Heart right ventricle (tissue), 16 donors: ENCODE measurements around the gene ACVR1C. TPM values are rescaled to one million over a fixed set of nuclear protein-coding genes. Genes with fewer than 3 reads are reported as not detected.

Source experiments
- ATAC-seq, 8 donors: fragments of 200-7000 bp; cut with Tn5 transposase; one replicate each; pipeline ENCODE4 v1.9.1; 2020; ENCODE audit warnings: mild to moderate bottlenecking in 8 of 8, moderate library complexity in 8 of 8, moderate number of reproducible peaks in 1 of 8
- DNase-seq, 2 donors: peaks; one replicate each; pipeline ENCODE4 v3.0.0-alpha.2; 2020
- H3K27ac ChIP-seq, 10 donors: fragments of 200-600 bp; sonication (generic) in 2 of 10; one replicate each; pipeline versions ENCODE4 v1.5.0 to v1.8.0; 2020 to 2022; ENCODE audit warnings: mild to moderate bottlenecking in 3 of 10
- H3K27me3 ChIP-seq, 7 donors: fragments of 200-600 bp; one replicate each; pipeline ENCODE4 v1.8.0; 2021 to 2022; ENCODE audit warnings: mild to moderate bottlenecking in 2 of 7
- H3K36me3 ChIP-seq, 9 donors: fragments of 200-600 bp; sonication (generic) in 1 of 9; one replicate each; pipeline versions ENCODE4 v1.5.0 to v1.8.0; 2020 to 2022; ENCODE audit warnings: mild to moderate bottlenecking in 2 of 9
- H3K4me1 ChIP-seq, 9 donors: fragments of 200-600 bp; sonication (generic) in 1 of 9; one replicate each; pipeline versions ENCODE4 v1.5.0 to v1.8.0; 2020 to 2022; ENCODE audit warnings: mild to moderate bottlenecking in 4 of 9
- H3K4me3 ChIP-seq, 10 donors: fragments of 200-600 bp; sonication (generic) in 2 of 10; one replicate each; pipeline versions ENCODE4 v1.5.0 to v1.8.0; 2020 to 2022; ENCODE audit warnings: mild to moderate bottlenecking in 7 of 10, moderate library complexity in 2 of 10
- H3K9me3 ChIP-seq, 11 donors: fragments of 200-600 bp in 10 of 11; sonication (generic) in 2 of 11; one replicate each; pipeline versions ENCODE4 v1.5.0 to v1.8.0; 2013 to 2022; ENCODE audit warnings: mild to moderate bottlenecking in 2 of 11, control low read depth in 1 of 11, moderate library complexity in 1 of 11
- CTCF ChIP-seq, 9 donors: fragments of 200-600 bp; sonication (generic) in 2 of 9; IDR thresholded peaks; one replicate each; pipeline versions ENCODE4 v1.5.0 to v1.8.0; 2021 to 2022; ENCODE audit warnings: antibody characterized with exemption in 9 of 9, mild to moderate bottlenecking in 5 of 9, moderate library complexity in 1 of 9
- WGBS, 2 donors: extraction: QIAGEN DNeasy Blood & Tissue Kit; methylation state at CpG; one replicate each; pipeline ENCODE4 v1.1.7; 2013; ENCODE audit warnings: inconsistent platforms in 1 of 2; 5-methylcytosine and 5-hydroxymethylcytosine counted together
- intact Hi-C, 10 donors: fragments of 100-400 bp; cut with DNase I; formaldehyde crosslinking; loops; one replicate each; pipeline versions ENCODE4 v1.11.1 to v1.14.2; 2022
- long read RNA-seq, 3 donors: library from polyadenylated mRNA; unstranded; transcript quantifications; one replicate each; pipeline ENCODE4 v2.0.0, GENCODE V29; 2020 to 2021
- polyA plus RNA-seq, 2 donors: library from polyadenylated mRNA; stranded (reverse); fragments of 200-250 nt; gene quantifications; one replicate each; pipeline ENCODE4 v1.2.3, GENCODE V29; 2013
- total RNA-seq, 10 donors: library from RNA; stranded (reverse); fragmentation: NEBNext Ultra II Directional in 3 of 10; extraction: Animal tissue kit (Norgen Biotek cat#: 25700) in 3 of 10; gene quantifications; one replicate each; pipeline versions ENCODE4 v1.2.1 to v1.2.4, GENCODE V29; 2021 to 2023
- donor health status: Arrhythmogenic right ventricular cardiomyopathy.
- donor health status: ischemic (EF 13 %, LVEDD 7.1; RV severe dilation, severe dysfunction).
- donor health status: healthy with polysubstance abuse.
- donor health status: DM: no; HTN: yes; CAD: no.
- donor health status: DM: no; HTN: no; CAD: no.
- donor health status: ischemic (EF 25% LVEDD 6.9; RV normal size, moderate dysfunction).
- donor health status: ischemic (EF 25% LVEDD 5.7; RV mildly dilated, moderate dysfunction).
- donor health status: healthy.
- donor health status: DM: yes; HTN: yes; CAD: no.
- donor health status: Ischemic cardiomyopathy.
- donor health status: ischemic (EF 35%, LVEDD 5.7; RV mildly dilated, moderate dysfunction).
- donor health status: nonischemic (EF 11% LVEDD 7.7; RV severe dilation, severe dysfunction).
- donor health status: DM: yes; HTN: yes; CAD: no.
- donor health status: PGD.
- donor health status: ischemic (EF 29% LVEDD 5.4; RV normal size, mild dysfunction).
- donor health status: nonischemic (EF 23%, LVEDD 6.1; RV moderate dilation, normal function).

Gene ACVR1C
- total RNA-seq: 1 to 10 TPM in 3 of 10 donors, under 1 TPM in 7; 0.07 to 2.4 (median 0.48) TPM
- polyA plus RNA-seq: under 1 TPM; 0.09 to 0.22 TPM
- long read RNA-seq, donor 1: 0 reads
- long read RNA-seq, donor 2: 0 reads
- long read RNA-seq, donor 3: 0 reads

- WGBS, 2 donors: 1 to 2% methylated on average over 69 to 79 of the region's 79 CpGs
- Histone ChIP-seq H3K36me3 (no peaks in the 10 kb centered on the region), H3K9me3 (no peaks in the 10 kb centered on the region), H3K27ac (peak within 1 kb of the TSS in 3 of 10 donors; percentile 23 to 39 (median 28)), H3K4me3 (peak within 1 kb of the TSS; percentile 28 to 63 (median 55)), H3K4me1 (peaks cover 0 to 10% (median 7%) of the 10 kb centered on the region in 9 donors), H3K27me3 (peaks cover 0 to 27% (median 14%) of the 10 kb centered on the region in 7 donors)
- TF ChIP-seq CTCF (IDR thresholded peaks at IDR 0.05): peak in 7 of 9 donors; percentile 44 to 57 (median 51)
- ATAC-seq (peak; percentile 83 to 93 (median 88)), DNase-seq (peak; percentile 45 to 46)
- intact Hi-C loops: no loop called here
These were observed at the start of gene ACVR1C for GRCh38 chr2:157628477-157629415. TSS of gene ACVR1C (minus strand) at chr2:157628864. CDS start at chr2:157628644, 220 bp downstream.

GRCh38 chr2:157677941-157678340 is 49.3 kb upstream of the ACVR1C start:
- TF ChIP-seq CTCF (IDR thresholded peaks at IDR 0.05): no peak
- intact Hi-C loops: no loop called here
- Histone ChIP-seq H3K27ac (no peak overlapping the region), H3K27me3 (no peaks in the 10 kb centered on the region), H3K36me3 (no peaks in the 10 kb centered on the region), H3K9me3 (peaks cover 0 to 5% (median 0%) of the 10 kb centered on the region in 11 donors), H3K4me1 (no peaks in the 10 kb centered on the region), H3K4me3 (no peak overlapping the region)
- no peak for DNase-seq
- no peak for ATAC-seq

GRCh38 chr2:157672129-157672528 is 43.5 kb upstream of the ACVR1C start:
- TF ChIP-seq CTCF (IDR thresholded peaks at IDR 0.05): no peak
- WGBS, 2 donors: 92 to 93% methylated on average over 10 of the region's 10 CpGs
- no peak for ATAC-seq

GRCh38 chr2:157662401-157662800 is 33.7 kb upstream of the ACVR1C start:
- DNase-seq (no peak), ATAC-seq (no peak)
- Histone ChIP-seq H3K4me1 (no peaks in the 10 kb centered on the region), H3K4me3 (no peak overlapping the region), H3K27me3 (no peaks in the 10 kb centered on the region), H3K9me3 (peaks cover 0 to 10% (median 0%) of the 10 kb centered on the region in 11 donors), H3K36me3 (no peaks in the 10 kb centered on the region), H3K27ac (no peak overlapping the region)
- intact Hi-C loops: no loop called here
- TF ChIP-seq CTCF (IDR thresholded peaks at IDR 0.05): no peak
- 94% methylated on average over 1 of the region's 1 CpG for WGBS, 2 donors

More at GRCh38 chr2:157672129-157672528, 43.5 kb upstream of the ACVR1C start:
- Histone ChIP-seq H3K4me1 (no peaks in the 10 kb centered on the region), H3K9me3 (no peaks in the 10 kb centered on the region), H3K36me3 (peaks cover 0 to 7% (median 0%) of the 10 kb centered on the region in 9 donors), H3K4me3 (no peak overlapping the region), H3K27me3 (no peaks in the 10 kb centered on the region), H3K27ac (no peak overlapping the region)
- intact Hi-C loops: no loop called here
- no peak for DNase-seq
